Pancreas (tissue), 10 donors: ENCODE results near the gene WFDC8. TPM values are rescaled to one million over a fixed set of nuclear protein-coding genes. Genes with fewer than 3 reads are reported as not detected.
"Not testable (repeated sequence)": the region's sequence is repeated elsewhere in the genome, so short reads cannot be mapped to it uniquely, and the experiment has no call there.

Experiments used
- ATAC-seq, 4 donors: fragments of 200-7000 bp; cut with Tn5 transposase; one replicate each; pipeline versions ENCODE4 v1.8.0 to v1.9.1; 2020; ENCODE audit warnings: mild to moderate bottlenecking in 4 of 4, moderate library complexity in 4 of 4
- DNase-seq, 6 donors: peaks; one replicate each; pipeline ENCODE4 v3.0.0-alpha.2; 2020
- FAIRE-seq: peaks from 2 replicates; lab custom pipeline; 2012; peaks lifted over from hg19 to GRCh38; lab: Jason Lieb, UNC
- H3K27ac ChIP-seq, 4 donors: fragments of 200-600 bp; sonication (generic); 1 replicate in 3 of 4; 2 replicates in 1 of 4; pipeline versions ENCODE4 v1.5.0 to v1.8.0; 2020
- H3K27me3 ChIP-seq, 4 donors: fragments of 200-600 bp; one replicate each; pipeline ENCODE4 v1.8.0; 2021
- H3K36me3 ChIP-seq, 3 donors: fragments of 200-600 bp; sonication (generic) in 1 of 3; one replicate each; pipeline versions ENCODE4 v1.5.0 to v1.8.0; 2020 to 2021
- H3K4me1 ChIP-seq, 3 donors: fragments of 200-600 bp; one replicate each; pipeline ENCODE4 v1.8.0; 2021
- H3K4me3 ChIP-seq, 4 donors: fragments of 200-600 bp; sonication (generic) in 2 of 4; one replicate each; pipeline versions ENCODE4 v1.5.0 to v1.8.0; 2020 to 2021
- H3K9me3 ChIP-seq, 4 donors: fragments of 200-600 bp; one replicate each; pipeline ENCODE4 v1.8.0; 2021
- WGBS, 2 donors: extraction: QIAGEN DNeasy Blood & Tissue Kit; methylation state at CpG; one replicate each; pipeline ENCODE4 v1.1.7; 2013; 5-methylcytosine and 5-hydroxymethylcytosine counted together
- intact Hi-C, 3 donors: fragments of 100-400 bp; cut with DNase I; formaldehyde crosslinking; loops; one replicate each; pipeline versions ENCODE4 v1.11.1 to v1.14.2; 2022
- polyA plus RNA-seq, 2 donors: library from polyadenylated mRNA; stranded (reverse); fragments of 200-250 nt; gene quantifications; one replicate each; pipeline ENCODE4 v1.2.3, GENCODE V29; 2013
- total RNA-seq, 6 donors: library from RNA; stranded (reverse); fragmentation: NEBNext Ultra II Directional in 4 of 6; extraction: Animal tissue kit (Norgen Biotek cat#: 25700) in 4 of 6; gene quantifications; one replicate each; pipeline versions ENCODE4 v1.2.1 to v1.2.4, GENCODE V29; 2021 to 2023
- TF ChIP-seq, protein P1 (sequence below), 4 donors: fragments of 200-600 bp; sonication (generic) in 3 of 4; IDR thresholded peaks; one replicate each; pipeline versions ENCODE4 v1.5.0 to v1.8.0; 2021; ENCODE audit warnings: antibody characterized with exemption in 4 of 4
- donor health status: healthy with polysubstance abuse.
- donor health status: DM: no; HTN: no; CAD: no; lungs with moderate emphysema.
- donor health status: DM: no; HTN: no; CAD: no.
- donor health status: control.
- donor health status: control.
- donor health status: Bipolar disorder and iron deficiency.
- donor health status: DM: yes; HTN: yes; CAD: no.
- donor health status: DM: no; HTN: no; CAD: no.
- donor health status: DM: no; HTN: no; CAD: no.
- donor health status: DM: yes; HTN: yes; CAD: no.

WFDC8 gene
- total and polyA plus RNA-seq, 8 donors: not detected

DNA sequence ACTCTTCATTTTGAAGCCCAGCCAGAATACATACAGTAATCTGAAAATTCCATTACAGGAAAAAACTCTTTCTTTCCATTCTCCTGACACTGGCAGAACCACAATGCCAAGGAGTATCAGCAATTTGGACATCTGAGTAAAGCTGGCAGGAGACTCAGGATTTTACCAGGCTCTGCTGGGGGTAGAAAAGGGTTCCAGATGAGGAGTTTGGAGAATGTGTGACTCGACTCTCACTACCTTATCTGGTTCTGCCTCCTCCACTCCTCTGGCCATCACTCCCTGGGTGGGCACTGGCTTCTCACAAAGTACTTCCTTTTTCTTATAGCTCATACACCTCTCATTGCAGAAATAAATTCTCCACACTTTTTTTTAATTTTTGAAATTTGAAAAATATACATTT lies 10.6 kb upstream of the WFDC8 start:
- Histone ChIP-seq H3K4me3 (no peak overlapping the region), H3K27ac (no peak overlapping the region), H3K36me3 (no peaks in the 10 kb centered on the region), H3K27me3 (no peaks in the 10 kb centered on the region), H3K9me3 (no peaks in the 10 kb centered on the region), H3K4me1 (no peaks in the 10 kb centered on the region)
- no peak for FAIRE-seq
- WGBS, 2 donors: 5 to 9% methylated on average over 1 of the region's 1 CpG
- TF ChIP-seq, protein P1, sequence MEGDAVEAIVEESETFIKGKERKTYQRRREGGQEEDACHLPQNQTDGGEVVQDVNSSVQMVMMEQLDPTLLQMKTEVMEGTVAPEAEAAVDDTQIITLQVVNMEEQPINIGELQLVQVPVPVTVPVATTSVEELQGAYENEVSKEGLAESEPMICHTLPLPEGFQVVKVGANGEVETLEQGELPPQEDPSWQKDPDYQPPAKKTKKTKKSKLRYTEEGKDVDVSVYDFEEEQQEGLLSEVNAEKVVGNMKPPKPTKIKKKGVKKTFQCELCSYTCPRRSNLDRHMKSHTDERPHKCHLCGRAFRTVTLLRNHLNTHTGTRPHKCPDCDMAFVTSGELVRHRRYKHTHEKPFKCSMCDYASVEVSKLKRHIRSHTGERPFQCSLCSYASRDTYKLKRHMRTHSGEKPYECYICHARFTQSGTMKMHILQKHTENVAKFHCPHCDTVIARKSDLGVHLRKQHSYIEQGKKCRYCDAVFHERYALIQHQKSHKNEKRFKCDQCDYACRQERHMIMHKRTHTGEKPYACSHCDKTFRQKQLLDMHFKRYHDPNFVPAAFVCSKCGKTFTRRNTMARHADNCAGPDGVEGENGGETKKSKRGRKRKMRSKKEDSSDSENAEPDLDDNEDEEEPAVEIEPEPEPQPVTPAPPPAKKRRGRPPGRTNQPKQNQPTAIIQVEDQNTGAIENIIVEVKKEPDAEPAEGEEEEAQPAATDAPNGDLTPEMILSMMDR (IDR thresholded peaks at IDR 0.05): no peak
- no peak for DNase-seq
- no peak for ATAC-seq
- intact Hi-C loops: no loop called here

DNA sequence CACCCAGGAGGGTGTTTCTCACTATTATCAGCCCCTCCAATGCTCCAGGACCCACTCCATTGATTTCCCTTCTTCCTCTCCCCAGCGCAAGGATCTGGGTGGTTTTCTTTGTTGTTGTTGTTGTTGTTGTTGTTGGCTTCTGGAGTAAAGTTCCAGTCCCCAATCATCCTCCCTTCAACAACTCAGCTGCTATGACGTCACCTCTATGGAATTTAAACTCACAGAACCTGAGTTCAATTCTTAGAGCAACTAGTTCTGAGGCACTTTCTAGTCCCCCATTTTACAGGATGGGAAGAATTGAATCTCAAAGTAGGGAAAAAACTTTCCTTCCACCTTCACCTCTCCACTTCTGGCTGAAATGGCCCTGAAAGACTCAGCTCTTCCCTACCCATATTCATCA lies 9.7 kb upstream of the WFDC8 start:
- DNase-seq: no peak
- 76 to 86% methylated on average over 2 of the region's 2 CpGs for WGBS, 2 donors
- FAIRE-seq: no peak
- no peak overlapping the region for H3K27ac ChIP-seq
- H3K4me1 ChIP-seq: no peaks in the 10 kb centered on the region
- TF ChIP-seq, protein P1 (IDR thresholded peaks at IDR 0.05): no peak
- ATAC-seq: no peak
- no peak overlapping the region for H3K4me3 ChIP-seq
- H3K27me3 ChIP-seq: no peaks in the 10 kb centered on the region
- no peaks in the 10 kb centered on the region for H3K9me3 ChIP-seq
- no peaks in the 10 kb centered on the region for H3K36me3 ChIP-seq
- intact Hi-C loops: no loop called here

DNA sequence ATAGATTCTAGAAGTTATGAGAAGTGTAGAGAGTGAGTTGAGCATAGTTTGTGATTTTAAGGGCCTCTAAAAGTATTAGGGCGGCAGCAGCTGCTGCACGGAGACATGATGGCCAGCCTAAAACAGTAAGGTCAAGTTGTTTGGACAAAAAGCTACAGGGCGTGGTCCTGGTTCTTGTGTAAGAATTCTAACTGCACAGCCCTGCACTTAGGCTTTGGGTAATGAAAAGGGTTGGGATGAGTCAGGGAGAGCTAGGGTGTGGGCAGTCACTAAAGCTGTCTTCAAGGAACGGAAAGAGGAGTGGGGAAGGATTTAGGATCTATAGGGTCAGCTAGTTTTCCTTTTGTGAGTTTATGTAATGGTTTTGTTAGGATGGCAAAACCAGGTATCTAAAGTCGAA lies 6.9 kb upstream of the WFDC8 start:
- H3K27me3 ChIP-seq, H3K27ac ChIP-seq, intact Hi-C loops, H3K9me3 ChIP-seq, H3K36me3 ChIP-seq, H3K4me3 ChIP-seq, DNase-seq, ATAC-seq, H3K4me1 ChIP-seq, FAIRE-seq: not testable (repeated sequence)
- 89 to 92% methylated on average over 5 of the region's 5 CpGs for WGBS, 2 donors

DNA sequence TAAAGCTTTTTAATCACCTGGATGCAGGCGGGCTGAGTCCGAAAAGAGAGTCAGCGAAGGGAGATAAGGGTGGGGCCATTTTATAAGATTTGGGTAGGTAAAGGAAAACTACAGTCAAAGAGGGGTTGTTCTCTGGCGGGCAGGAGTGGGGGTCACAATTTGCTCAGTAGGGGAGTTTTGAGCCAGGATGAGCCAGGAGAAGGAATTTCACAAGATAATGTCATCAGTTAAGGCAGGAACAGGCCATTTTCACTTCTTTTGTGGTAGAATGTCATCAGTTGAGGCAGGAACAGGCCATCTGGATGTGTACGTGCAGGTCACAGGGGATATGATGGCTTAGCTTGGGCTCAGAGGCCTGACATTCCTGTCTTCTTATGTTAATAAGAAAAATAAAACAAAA lies 5.2 kb upstream of the WFDC8 start:
- DNase-seq, ATAC-seq, H3K36me3 ChIP-seq, H3K27me3 ChIP-seq, H3K27ac ChIP-seq, H3K9me3 ChIP-seq, H3K4me1 ChIP-seq, FAIRE-seq, H3K4me3 ChIP-seq, intact Hi-C loops: not testable (repeated sequence)
- WGBS, 2 donors: 83 to 91% methylated on average over 5 of the region's 5 CpGs

DNA sequence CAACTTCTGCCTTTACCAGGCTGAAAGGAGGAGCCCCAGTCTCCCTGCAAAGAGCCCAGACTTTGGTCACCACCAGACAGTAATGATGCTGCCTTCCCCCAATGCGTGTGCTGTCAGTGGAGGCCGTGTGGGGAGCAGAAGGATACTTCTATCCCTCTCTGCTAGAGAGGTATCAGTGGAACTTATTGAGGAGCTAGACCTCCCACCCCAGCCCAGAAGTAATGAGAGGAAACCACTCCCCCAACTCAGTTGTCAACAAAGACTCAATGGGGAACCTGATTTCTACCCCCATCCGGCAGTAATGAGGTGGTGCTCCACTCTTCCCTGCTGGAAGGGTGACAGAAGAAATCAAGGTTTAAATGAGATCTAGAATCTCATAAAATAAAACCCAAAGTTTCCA lies 4.4 kb upstream of the WFDC8 start:
- Histone ChIP-seq H3K27ac (no peak overlapping the region), H3K9me3 (no peaks in the 10 kb centered on the region), H3K27me3 (no peaks in the 10 kb centered on the region), H3K4me3 (no peak overlapping the region), H3K4me1 (no peaks in the 10 kb centered on the region), H3K36me3 (no peaks in the 10 kb centered on the region)
- intact Hi-C loops: no loop called here
- ATAC-seq (no peak), DNase-seq (no peak), FAIRE-seq (no peak)
- 70 to 79% methylated on average over 3 of the region's 3 CpGs for WGBS, 2 donors
- TF ChIP-seq, protein P1 (IDR thresholded peaks at IDR 0.05): no peak

DNA sequence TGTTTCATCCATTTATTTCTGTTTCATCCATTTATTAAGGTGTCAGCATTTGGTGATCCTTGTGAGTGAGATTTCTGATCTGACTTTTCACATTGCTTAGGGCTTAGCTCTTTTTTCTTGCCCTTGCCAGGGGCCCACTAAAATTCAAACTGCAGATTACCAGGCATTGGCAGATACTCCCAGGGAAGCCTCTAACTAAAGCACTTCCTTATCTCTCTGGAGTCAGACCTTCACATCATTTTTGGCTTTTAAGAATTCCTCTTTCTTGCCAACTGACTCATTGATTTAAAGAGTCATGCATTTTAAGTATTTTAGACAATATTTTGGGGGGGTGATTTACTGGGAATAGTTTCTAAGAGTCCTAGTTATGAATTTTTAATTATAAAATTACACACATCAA lies 2.6 kb upstream of the WFDC8 start:
- Histone ChIP-seq H3K27me3 (no peaks in the 10 kb centered on the region), H3K36me3 (no peaks in the 10 kb centered on the region), H3K9me3 (no peaks in the 10 kb centered on the region), H3K27ac (no peak overlapping the region), H3K4me3 (no peak overlapping the region), H3K4me1 (no peaks in the 10 kb centered on the region)
- ATAC-seq (no peak), DNase-seq (no peak), FAIRE-seq (no peak)
- TF ChIP-seq, protein P1 (IDR thresholded peaks at IDR 0.05): no peak
- intact Hi-C loops: no loop called here
